Ureter (tissue), 1 donor: ENCODE data around the gene STARD9. TPM values are rescaled to one million over a fixed set of nuclear protein-coding genes. Genes with fewer than 3 reads are reported as not detected.
"Not testable (repeated sequence)": the region's sequence is repeated elsewhere in the genome, so short reads cannot be mapped to it uniquely, and the experiment has no call there.

Experiments
- DNase-seq: peaks from one replicate; pipeline ENCODE4 v3.0.0-alpha.2; 2020; ENCODE audit warnings: low spot score
- total RNA-seq: library from RNA; stranded (reverse); gene quantifications from one replicate; pipeline ENCODE4 v1.2.4, GENCODE V29; 2023
- donor health status: DM: yes; HTN: yes; CAD: no.

The STARD9 gene
- total RNA-seq, 1 donor from 2014 or later, result 18.0 TPM

- not testable (repeated sequence) for DNase-seq
These were observed 190.7 kb downstream of the STARD9 start for GRCh38 chr15:42766109-42766508.

Other genes with a start within 250 kb of the STARD9 start
- gene CAPN3, start 216.1 kb upstream of the STARD9 start, total RNA-seq, result 18.9 TPM
- gene ZNF106, start 84.5 kb upstream of the STARD9 start, total RNA-seq, result 58.9 TPM
- 68.6 TPM for gene SNAP23, start 80.0 kb upstream of the STARD9 start, total RNA-seq
- 23.5 TPM for gene LRRC57, start 26.8 kb upstream of the STARD9 start, total RNA-seq
- 22.6 TPM for gene HAUS2, start 26.8 kb upstream of the STARD9 start, total RNA-seq
- gene CDAN1, start 161.5 kb downstream of the STARD9 start, total RNA-seq, result 13.3 TPM